Omental fat pad (tissue), 4 donors: ENCODE measurements around the gene JMJD6. TPM values are rescaled to one million over a fixed set of nuclear protein-coding genes. Genes with fewer than 3 reads are reported as not detected.

ENCODE experiments used
- ATAC-seq: fragments of 150-250 bp; one replicate; pipeline ENCODE4 v1.9.1; 2016; ENCODE audit warnings: mild to moderate bottlenecking, moderate library complexity; ENCODE audit not compliant: low FRiP score
- DNase-seq: peaks from one replicate; pipeline ENCODE4 v3.0.0-alpha.2; 2019; ENCODE audit warnings: low spot score
- CTCF ChIP-seq, 3 donors: fragments of 450-650 bp; IDR thresholded peaks; one replicate each; pipeline ENCODE4 v1.5.1; 2016 to 2017; ENCODE audit warnings: antibody characterized with exemption in 3 of 3, mild to moderate bottlenecking in 3 of 3, moderate library complexity in 2 of 3
- total RNA-seq, 4 donors: library from RNA; depleted of rRNA; stranded (reverse); fragments of >200 nt; gene quantifications; one replicate each; pipeline ENCODE4 v1.1.0, GENCODE V29; 2016

Gene JMJD6
- total RNA-seq, result 10 to 100 TPM; 17.7 to 40.4 (median 30.4) TPM

- TF ChIP-seq CTCF (IDR thresholded peaks at IDR 0.05), result no peak
- ATAC-seq, result peak; percentile 98
- DNase-seq, result peak; percentile 57
These were observed at the start of gene JMJD6 for GRCh38 chr17:76726231-76726775. Gene JMJD6, minus strand, starts transcription at chr17:76726606. Its CDS starts 131 bp downstream, at chr17:76726475.

- ATAC-seq (no peak), DNase-seq (no peak)
- TF ChIP-seq CTCF (IDR thresholded peaks at IDR 0.05), result no peak
These were observed 48.7 kb upstream of the JMJD6 start for GRCh38 chr17:76775021-76775600.

GRCh38 chr17:76772842-76773525, 46.6 kb upstream of the JMJD6 start:
- TF ChIP-seq CTCF (IDR thresholded peaks at IDR 0.05), result no peak
- ATAC-seq (peak; percentile 91), DNase-seq (no peak)

GRCh38 chr17:76758570-76758969, 32.2 kb upstream of the JMJD6 start:
- no peak for ATAC-seq

GRCh38 chr17:76757256-76757655, 30.9 kb upstream of the JMJD6 start:
- no peak for TF ChIP-seq CTCF (IDR thresholded peaks at IDR 0.05)
- no peak for DNase-seq
- ATAC-seq, result no peak

More at GRCh38 chr17:76758570-76758969, 32.2 kb upstream of the JMJD6 start:
- no peak for TF ChIP-seq CTCF (IDR thresholded peaks at IDR 0.05)
- DNase-seq, result no peak

- ATAC-seq (no peak), DNase-seq (no peak)
- TF ChIP-seq CTCF (IDR thresholded peaks at IDR 0.05), result no peak
These were observed 28.9 kb upstream of the JMJD6 start for GRCh38 chr17:76755285-76755684.
